ENCODE results near the gene HES3.

HES3 gene

GRCh38 chr1:6239950-6240768 lies 3.8 kb upstream of the HES3 start:
- ChIA-PET CTCF (interaction anchor here (0.6 to 1.1 kb wide), 3 partner anchors 188 to 1427 kb away, joined by 3 to 4 read pairs (median 3); no protein-coding TSS in a partner anchor), POLR2A (ENCODE audit: low non-redundant PET) (interaction anchor here (0.6 to 0.7 kb wide), 2 partner anchors 38 to 139 kb away, joined by 3 to 4 read pairs; no protein-coding TSS in a partner anchor)
- DNase-seq (ENCODE audit: low spot score) = no peak
- TF ChIP-seq, protein P1, sequence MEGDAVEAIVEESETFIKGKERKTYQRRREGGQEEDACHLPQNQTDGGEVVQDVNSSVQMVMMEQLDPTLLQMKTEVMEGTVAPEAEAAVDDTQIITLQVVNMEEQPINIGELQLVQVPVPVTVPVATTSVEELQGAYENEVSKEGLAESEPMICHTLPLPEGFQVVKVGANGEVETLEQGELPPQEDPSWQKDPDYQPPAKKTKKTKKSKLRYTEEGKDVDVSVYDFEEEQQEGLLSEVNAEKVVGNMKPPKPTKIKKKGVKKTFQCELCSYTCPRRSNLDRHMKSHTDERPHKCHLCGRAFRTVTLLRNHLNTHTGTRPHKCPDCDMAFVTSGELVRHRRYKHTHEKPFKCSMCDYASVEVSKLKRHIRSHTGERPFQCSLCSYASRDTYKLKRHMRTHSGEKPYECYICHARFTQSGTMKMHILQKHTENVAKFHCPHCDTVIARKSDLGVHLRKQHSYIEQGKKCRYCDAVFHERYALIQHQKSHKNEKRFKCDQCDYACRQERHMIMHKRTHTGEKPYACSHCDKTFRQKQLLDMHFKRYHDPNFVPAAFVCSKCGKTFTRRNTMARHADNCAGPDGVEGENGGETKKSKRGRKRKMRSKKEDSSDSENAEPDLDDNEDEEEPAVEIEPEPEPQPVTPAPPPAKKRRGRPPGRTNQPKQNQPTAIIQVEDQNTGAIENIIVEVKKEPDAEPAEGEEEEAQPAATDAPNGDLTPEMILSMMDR (conservative IDR thresholded peaks at IDR 0.05; ENCODE audit: low read depth) = no peak
- no peak overlapping the region for H3K27ac ChIP-seq

- ChIA-PET POLR2A (ENCODE audit: low non-redundant PET) (interaction anchor here (0.6 kb wide), 1 partner anchor 114 kb away, joined by 4 read pairs; no protein-coding TSS in a partner anchor), CTCF (interaction anchor here (0.6 to 1.6 kb wide), 4 partner anchors 35 to 211 kb away, joined by 3 to 13 read pairs (median 4); no protein-coding TSS in a partner anchor)
- H3K27ac ChIP-seq = no peak overlapping the region
- TF ChIP-seq, protein P1 (conservative IDR thresholded peaks at IDR 0.05; ENCODE audit: low read depth) = no peak
- DNase-seq (ENCODE audit: low spot score) = no peak
Measured at GRCh38 chr1:6241107-6241886, 2.7 kb upstream of the HES3 start.

- CTCF ChIA-PET = interaction anchor here (0.6 to 1.6 kb wide), 4 partner anchors 42 to 212 kb away, joined by 3 to 13 read pairs (median 4); no protein-coding TSS in a partner anchor
- TF ChIP-seq, protein P1 (conservative IDR thresholded peaks at IDR 0.05; ENCODE audit: low read depth) = no peak
- POLR2A ChIA-PET (ENCODE audit: low non-redundant PET) = no interaction called here
- no peak for DNase-seq (ENCODE audit: low spot score)
- no peak overlapping the region for H3K27ac ChIP-seq
Measured at GRCh38 chr1:6241887-6242740, 1.9 kb upstream of the HES3 start.

GRCh38 chr1:6243053-6243834 lies 735 bp upstream of the HES3 start:
- no peak for DNase-seq (ENCODE audit: low spot score)
- no peak overlapping the region for H3K27ac ChIP-seq
- ChIA-PET POLR2A (ENCODE audit: low non-redundant PET) (no interaction called here), CTCF (interaction anchor here (0.5 to 1.6 kb wide), 4 partner anchors 43 to 134 kb away, joined by 3 to 13 read pairs (median 4); no protein-coding TSS in a partner anchor)
- TF ChIP-seq, protein P1 (conservative IDR thresholded peaks at IDR 0.05; ENCODE audit: low read depth) = no peak

DNA sequence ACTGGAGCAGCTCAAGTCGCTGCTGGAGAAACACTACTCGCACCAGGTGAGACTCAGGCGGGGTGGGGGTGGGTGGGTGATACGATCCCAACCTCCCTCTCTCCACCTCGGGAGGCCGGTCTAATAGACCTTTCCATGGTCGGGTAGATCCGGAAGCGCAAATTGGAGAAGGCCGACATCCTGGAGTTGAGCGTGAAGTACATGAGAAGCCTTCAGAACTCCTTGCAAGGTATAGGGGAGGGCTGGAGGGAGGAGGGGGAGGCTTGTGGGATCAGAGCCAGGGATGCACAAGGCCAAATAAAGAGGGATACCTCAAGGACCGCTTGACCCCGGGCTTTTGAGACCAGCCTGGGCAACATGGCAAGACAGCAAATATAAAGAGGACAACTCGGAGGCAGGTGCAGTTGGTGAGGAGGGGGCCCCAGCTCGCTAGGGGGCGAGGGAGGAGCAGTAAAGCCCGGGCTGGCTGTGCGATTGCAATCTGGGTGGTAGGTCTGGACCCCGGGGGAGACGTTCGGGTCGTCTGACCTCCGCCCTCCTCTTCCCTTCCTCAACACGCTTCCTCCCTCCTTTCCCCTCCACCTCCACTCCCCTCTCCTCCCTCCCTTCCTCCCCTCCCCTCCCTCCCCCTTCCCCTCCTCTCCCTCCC lies 546 bp downstream of the HES3 start:
- no peak for DNase-seq (ENCODE audit: low spot score)
- ChIA-PET POLR2A (ENCODE audit: low non-redundant PET) (no interaction called here), CTCF (interaction anchor here (0.5 to 2.0 kb wide), 21 partner anchors 25 to 601 kb away, joined by 3 to 13 read pairs (median 4); partner anchors contain the start of gene RPL22)
- no peak overlapping the region for H3K27ac ChIP-seq
- TF ChIP-seq, protein P1 (conservative IDR thresholded peaks at IDR 0.05; ENCODE audit: low read depth) = no peak
